ENCODE data around the gene PASK.

- TF ChIP-seq EZH2 (IDR thresholded peaks at IDR 0.05; ENCODE audit: insufficient read depth, poor library complexity, severe bottlenecking), result no peak
- no peak for TF ChIP-seq EZH2phosphoT487 (IDR thresholded peaks at IDR 0.05; ENCODE audit: insufficient read depth, low read depth)
Measured at GRCh38 chr2:241128266-241128665, 21.0 kb downstream of the PASK start.
